ENCODE data around the gene MAG.

MAG gene, protein sequence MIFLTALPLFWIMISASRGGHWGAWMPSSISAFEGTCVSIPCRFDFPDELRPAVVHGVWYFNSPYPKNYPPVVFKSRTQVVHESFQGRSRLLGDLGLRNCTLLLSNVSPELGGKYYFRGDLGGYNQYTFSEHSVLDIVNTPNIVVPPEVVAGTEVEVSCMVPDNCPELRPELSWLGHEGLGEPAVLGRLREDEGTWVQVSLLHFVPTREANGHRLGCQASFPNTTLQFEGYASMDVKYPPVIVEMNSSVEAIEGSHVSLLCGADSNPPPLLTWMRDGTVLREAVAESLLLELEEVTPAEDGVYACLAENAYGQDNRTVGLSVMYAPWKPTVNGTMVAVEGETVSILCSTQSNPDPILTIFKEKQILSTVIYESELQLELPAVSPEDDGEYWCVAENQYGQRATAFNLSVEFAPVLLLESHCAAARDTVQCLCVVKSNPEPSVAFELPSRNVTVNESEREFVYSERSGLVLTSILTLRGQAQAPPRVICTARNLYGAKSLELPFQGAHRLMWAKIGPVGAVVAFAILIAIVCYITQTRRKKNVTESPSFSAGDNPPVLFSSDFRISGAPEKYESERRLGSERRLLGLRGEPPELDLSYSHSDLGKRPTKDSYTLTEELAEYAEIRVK

DNA sequence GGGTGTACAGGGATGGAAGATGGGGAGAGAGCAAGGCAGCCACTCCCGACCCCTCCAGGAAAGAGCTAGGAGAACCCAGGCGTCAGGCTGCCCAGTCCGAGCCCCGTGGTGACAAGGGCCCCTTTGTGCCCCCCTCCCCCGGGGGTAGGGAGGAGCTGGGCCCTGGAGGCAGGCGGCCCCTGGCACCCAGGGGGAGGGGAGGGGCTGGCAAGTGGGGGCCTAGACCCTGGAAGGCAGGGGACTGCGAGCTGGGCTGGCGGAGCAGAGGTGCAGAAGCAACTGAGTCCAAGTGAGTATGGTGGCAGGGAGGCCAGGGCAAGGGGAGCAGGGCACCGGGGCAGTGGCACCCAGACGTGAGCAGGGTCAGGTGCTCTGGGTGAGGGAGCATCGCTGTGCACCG is at the start of gene MAG:
MAG (plus strand) TSS at position 246 of the 400 bp plus-strand sequence. CDS start 3,248 bp downstream, outside the sequence.
- DNase-seq (ENCODE audit: low read depth in 2 of 2): no peak

DNA sequence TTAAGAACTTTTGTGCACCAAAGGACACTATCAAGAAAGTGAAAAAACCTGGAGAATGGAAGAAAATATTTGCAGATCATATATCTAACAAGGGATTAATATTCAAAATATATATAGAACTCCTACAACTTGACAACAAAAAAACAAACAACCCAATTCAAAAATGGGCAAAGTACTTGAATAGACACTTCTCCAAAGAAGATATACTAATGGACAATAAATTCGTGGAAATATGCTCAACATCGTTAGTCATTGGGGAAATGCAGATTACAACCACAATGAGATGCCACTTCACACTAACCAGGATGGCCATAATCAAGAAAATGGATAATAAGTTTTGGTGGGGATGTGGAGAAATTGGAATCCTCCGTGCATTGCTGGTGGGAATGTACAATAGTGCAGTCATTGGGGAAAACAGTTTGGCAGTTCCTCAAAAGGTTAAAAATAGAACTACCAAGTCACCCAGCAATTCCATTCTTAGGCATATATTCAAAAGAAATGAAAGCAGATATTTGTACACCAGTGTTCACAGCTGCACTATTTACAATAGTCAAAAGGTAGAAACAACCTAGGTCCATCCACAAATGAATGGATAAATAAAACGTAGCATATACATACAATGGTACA is 45.4 kb upstream of the MAG start:
- no peak for DNase-seq (ENCODE audit: low read depth in 2 of 2)

DNA sequence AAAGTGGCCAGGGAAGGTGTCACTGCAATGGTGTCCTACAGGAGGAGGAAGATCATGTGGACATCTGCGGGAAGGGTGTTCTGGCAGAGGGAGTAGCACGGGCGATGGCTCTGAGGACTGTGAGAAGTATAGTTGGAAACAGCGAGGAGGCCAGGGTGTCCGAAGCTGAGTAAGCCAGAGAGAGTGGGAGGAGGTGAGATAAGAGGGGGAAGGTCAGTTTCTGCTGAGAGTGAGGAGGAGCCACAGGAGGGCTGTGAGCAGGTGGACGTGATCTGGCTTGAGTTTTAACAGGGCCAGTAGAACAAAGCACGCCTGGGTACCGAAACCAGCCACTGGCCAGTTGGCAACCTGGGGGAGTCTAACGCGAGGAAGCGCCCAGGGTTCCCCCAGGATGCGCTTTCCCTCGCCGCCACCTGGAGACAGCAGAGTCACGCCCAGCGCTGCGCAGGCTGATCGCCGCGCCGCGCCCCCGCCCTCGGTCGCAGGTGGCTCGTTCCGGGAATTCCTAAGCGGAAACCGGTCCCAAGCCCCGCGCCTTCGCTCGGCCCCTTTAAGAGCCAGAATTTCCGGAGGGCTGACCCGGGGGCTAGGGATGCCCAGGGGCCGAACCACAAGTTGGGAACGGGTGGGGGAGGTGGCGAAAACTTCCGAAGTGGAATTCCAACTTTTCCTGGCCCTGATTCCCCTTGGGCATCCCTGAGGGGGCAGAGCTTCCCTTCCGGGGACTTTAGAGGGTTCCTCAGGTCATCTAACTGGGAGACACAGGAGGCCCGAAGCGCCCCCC is 44.2 kb upstream of the MAG start:
- peak; percentile 32 to 58 for DNase-seq (ENCODE audit: low read depth in 2 of 2)

DNA sequence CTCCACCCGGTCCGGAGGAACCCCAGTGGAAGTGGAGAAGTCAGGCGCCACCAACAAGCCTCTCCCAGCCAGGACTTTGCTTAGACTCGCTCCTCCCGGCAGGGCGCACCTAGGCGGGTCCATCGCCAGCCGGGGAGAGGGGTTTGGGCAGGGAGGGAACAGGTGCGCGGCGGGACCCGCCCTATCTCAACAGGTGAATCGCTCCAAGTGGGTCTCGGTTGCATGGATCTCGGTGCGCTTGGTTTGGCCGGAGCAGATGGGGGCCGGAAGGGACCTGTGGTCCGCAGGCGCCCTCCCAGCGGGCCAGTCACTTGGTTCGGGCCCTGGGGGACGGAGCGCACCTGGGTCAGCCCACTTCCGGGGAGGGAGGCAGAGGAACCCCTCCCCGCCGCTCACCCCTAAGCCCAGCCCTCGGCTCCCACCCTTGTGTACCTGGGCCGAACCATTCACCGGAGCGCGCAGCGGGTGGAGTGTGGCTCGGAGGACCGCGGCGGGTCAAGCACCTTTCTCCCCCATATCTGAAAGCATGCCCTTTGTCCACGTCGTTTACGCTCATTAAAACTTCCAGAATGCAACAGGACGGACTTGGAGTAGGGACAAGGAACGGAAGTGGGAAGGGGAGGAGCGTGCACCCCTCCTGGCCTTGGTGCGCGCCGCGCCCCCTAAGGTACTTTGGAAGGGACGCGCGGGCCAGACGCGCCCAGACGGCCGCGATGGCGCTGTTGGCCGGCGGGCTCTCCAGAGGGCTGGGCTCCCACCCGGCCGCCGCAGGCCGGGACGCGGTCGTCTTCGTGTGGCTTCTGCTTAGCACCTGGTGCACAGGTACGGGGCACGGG is 43.4 kb upstream of the MAG start, which contains the start of gene LSR:
LSR (plus strand) TSS at position 693 of the 836 bp plus-strand sequence; CDS start at position 714, 21 bp downstream.
- peak; percentile 48 to 67 for DNase-seq (ENCODE audit: low read depth in 2 of 2)

DNA sequence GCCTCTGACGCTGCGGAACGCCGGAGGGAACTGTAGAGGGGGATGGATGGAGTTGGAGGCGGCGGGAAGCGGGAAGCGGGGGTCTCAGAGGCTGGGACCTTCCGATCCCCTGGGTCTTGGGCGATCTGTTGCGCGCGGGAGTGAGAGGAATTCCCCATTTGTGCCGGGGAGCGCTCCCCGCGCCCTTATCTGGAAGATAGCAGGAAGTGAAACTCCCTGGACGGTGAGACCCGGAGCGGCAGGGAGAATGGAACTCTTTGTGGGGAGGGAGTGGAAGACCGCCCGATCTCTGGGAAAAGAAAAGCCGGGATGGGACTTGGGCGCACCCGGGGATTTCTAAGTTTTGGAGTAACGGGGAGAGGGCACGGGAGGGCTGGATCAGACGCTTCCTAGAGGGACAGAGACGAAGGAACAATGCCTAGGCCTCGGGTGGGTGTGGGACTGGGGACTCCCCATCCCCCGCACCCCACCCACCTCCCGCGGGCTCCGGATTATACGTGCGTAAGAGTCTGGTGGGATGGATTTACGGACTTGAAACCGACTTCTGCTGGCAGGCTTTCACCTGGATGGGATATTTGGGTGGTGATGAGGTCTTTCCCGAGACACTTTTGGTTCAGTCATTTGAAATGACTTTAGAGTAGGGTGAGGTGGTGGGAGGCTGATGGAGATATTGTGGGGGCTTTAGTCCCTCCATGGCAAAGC is 42.7 kb upstream of the MAG start:
- no peak for DNase-seq (ENCODE audit: low read depth in 2 of 2)

DNA sequence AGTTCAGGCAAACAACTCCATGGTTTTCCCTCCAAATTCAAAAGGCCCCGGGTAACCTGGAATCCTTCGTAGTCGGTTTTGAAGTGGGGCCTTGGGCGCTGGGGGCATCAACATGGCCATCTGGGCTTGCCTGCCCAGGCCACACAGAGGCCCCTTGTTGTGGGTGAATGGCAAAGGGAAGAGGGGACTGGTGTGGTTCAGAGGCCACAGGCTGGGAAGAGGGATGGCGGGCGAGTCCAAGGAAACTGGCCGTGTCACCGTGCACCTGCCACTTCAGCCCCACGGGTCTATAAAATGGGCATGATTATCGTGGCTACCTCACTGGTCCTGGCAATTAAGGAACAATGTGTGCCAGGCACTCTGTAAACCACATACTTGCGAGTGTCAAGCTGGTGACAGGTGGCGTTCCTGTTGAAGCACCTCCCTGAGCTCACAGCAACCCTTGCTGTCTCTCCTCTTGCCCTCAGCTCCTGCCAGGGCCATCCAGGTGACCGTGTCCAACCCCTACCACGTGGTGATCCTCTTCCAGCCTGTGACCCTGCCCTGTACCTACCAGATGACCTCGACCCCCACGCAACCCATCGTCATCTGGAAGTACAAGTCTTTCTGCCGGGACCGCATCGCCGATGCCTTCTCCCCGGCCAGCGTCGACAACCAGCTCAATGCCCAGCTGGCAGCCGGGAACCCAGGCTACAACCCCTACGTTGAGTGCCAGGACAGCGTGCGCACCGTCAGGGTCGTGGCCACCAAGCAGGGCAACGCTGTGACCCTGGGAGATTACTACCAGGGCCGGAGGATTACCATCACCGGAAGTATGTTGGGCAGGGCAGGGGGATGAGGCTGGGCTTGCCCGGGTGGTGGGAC is 41.9 kb upstream of the MAG start:
- no peak for DNase-seq (ENCODE audit: low read depth in 2 of 2)

DNA sequence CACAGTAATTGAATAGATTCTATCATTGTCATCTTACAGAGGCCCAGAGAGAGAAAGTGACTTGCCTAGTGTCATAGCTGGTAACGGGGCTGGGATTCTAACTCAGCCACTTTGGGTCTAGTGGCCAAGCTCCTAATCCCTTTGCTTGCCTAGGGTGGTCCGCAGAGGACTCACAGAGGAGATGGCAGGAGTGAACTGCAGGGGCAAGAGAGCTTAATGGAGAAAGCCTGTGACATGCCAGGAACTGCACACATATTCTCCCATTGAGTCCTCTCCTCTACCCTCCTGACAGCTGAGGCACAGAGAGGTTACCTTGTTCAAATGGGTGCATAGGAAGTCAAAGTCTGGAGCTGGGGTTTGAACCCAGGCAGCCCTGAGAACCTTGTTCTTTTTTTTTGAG is 40.5 kb upstream of the MAG start:
- DNase-seq (ENCODE audit: low read depth in 2 of 2): no peak

DNA sequence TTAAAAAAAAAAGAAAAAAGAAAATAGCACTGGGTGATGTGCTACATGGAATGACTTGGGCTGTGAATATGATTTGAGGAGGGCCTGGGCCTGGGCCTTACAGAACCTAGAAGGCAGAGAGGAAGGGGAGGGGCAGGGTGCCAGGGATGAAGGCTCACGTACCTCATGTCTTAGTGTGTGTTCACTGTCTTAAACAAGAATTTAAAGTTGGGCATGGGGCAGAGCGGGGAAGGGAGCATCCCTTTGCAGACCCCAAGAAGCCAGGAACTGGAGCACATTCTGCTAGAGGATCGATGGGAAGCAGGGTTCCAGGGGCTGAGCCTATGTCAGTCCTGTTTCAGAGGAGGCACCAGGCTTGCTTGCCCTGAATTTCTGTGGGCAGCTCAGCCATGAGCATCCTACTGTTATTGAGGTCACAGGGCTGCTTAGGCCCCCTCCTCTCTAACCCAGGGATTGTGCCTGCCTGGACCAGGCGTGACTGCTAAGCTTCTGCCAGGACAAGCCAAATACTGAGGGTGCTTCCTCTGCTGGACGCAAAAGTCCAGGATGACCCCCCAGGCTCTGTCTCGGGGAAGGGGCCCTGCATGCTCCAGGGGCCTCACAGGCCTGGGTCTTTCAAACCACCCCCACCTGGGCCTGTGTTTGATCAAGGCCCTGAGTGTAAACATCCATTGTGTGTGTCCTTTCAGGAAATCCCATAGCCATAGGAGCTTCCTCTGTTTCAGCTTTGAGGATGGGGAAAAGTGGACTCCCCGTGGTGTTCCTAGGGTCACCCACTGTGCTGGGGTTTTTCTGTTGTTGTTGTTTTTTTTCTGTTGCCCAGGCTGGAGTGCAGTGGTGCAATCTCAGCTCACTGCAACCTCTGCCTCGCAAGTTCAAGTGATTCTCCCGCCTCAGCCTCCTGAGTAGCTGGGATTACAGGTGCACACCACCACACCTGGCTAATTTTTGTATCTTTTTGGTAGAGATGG is 38.4 kb upstream of the MAG start:
- DNase-seq (ENCODE audit: low read depth in 2 of 2): no peak

DNA sequence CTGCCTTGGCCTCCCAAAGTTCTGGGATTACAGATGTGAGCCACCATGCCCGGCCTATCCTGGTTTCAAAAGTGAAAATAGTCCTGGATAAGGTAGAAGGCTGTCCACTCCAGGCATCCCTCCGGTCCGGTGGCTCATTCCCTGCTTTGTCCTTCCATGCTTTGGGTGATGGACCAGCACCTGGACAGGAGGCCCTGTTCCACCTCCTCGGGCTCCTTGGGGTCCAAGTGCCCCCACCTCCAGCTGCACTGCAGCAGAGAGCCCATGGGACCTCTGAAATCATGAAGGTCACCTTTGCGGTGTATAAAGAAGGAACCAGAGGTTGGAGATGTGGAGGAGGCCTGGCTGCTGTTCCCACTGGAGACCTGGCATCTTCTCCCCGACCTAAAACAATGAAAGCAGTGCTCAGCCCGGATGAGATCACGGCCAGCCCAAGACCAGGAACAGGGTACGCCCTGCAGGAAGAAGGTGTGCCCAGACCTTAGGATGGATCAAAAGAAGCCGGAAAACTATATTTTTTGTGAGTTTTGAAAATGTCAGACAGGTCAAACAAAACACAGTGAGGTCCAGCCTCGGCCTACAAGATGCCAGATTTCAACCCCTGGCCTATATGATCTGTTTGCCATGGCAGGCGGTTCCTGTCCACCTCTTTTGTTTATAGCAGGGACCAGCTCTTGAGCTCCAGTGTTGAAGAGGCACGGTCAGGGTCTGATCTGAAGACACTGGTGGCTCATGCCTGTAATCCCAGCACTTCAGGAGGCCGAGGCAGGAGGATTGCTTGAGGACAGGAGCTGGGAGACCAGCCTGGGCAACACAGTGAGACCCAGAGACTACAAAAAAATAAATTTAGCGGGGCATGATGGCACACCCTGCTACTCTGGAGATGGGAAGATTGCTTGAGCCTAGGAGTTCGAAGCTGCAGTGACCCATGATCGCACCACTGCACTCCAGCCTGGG is 37.3 kb upstream of the MAG start:
- DNase-seq (ENCODE audit: low read depth in 2 of 2): no peak

DNA sequence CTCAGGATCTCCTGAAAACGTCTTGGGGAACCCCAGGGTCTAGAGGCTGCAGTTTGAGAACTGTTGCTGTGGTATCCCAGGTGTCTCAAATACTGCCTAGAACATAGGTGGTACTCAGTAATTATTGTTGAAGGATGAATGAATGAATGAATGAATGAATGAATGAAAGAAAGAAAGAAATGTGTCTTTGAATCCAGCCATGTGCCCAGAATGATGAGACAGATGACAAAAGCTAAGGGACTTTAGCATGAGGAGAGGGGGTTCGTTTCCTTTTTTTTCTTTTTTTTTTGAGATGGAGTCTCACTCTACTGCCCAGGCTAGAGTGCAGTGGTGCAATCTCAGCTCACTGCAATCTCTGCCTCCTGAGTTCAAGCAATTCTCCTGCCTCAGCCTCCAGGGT is 35.4 kb upstream of the MAG start:
- DNase-seq (ENCODE audit: low read depth in 2 of 2): no peak

DNA sequence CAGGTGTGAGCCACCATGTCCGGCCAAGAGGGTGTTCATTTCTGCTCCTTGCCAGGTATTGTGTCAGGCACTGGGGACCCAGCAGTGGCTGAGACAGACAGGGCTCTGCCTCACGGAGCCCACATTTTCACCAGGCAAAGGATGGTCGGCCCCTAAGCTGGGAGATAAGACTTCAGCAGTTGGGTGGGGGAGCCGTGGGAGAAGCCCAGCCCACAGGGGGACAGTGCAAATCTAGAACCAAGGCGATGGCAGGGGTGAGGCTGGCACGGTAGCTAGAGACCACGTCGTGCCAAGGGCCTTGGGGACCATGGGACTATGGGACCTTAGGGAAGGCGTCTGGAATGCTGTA is 34.9 kb upstream of the MAG start:
- no peak for DNase-seq (ENCODE audit: low read depth in 2 of 2)

DNA sequence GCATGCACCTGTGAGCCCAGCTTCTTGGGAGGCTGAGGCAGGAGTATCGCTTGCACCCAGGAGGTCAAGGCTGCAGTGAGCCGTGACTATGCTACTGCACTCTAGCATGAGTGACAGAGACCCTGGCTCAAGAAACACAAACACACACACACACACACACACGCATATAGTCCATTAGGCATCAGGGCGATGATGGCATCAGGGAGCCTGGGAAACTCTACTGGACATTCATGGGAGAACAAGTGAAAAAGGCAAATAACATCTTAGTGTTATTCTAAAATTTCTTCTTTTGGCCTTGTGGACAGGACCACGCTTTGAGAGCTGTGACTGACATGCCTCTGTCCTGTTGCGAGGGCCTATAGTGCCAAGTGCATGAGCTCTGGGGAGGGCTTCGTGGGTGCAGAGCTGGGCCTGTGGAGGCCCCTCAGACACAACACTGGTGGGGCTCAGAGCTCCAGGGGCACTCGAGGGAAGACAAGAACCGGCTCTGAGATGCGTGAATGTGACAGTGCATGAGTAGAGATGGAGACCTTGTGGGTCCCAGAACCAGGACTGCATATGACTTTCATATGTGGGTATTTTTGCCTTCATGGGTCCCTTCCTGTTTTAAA is 31.2 kb upstream of the MAG start:
- no peak for DNase-seq (ENCODE audit: low read depth in 2 of 2)

DNA sequence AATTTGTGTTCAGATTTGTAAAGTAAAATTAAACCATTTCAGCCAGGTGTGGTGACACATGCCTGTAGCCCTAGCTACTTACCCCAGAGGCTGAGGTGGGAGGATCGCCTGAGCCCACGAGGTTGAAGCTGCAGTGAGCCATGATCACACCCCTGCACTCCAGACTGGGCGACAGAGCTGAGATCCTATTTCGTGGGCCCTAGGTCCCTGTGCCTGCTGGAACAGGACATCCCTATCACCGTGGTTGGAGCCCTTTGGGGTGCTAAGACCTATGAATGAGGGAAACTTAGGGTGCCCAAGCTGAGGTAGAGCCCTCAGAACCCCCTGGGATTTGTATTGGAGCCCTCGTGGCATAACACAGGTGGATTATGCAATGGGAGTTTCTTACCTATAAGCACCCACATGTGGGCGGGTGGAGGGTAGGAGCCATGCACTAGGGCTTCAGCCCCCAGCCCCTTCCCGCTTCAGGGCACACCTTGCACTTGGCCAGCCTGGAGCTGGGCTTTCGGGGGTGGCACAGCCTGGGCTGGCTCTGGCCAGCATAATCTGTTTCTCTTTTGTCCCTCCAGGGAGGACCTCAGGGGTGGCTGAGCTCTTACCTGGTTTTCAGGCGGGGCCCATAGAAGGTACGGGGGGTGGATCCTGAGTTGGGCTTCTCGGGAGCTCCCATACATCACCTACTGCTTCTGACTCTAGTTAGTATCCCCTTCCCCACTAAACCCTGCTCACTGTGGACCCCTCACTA is 30.4 kb upstream of the MAG start:
- DNase-seq (ENCODE audit: low read depth in 2 of 2): no peak

DNA sequence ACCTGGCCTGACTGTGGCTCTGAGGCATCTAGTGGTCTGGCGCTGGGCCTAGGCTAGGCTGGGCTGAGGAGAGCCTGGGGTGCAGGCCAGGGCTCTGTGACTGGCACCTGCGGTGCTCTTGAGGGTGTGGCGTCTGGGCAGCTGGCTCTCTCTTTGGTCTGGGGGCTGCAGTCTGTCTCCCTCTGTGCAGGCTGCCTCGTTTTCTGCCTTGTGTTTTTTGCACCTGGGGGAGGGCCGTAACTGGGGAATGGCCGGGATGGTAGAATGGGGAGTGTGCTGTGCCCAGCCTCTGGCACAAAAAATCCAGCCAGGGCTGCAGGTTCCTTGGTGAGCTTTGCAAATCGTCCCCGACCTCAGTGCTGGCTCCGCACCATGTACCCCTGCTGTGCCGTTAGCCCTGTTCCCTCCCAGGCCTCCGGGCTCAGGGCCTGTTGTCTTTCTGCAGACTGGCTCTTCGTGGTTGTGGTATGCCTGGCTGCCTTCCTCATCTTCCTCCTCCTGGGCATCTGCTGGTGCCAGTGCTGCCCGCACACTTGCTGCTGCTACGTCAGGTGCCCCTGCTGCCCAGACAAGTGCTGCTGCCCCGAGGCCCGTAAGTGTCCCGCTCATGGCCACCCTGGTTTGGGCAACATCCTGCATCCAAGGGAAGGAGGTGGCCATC is 29.7 kb upstream of the MAG start:
- DNase-seq (ENCODE audit: low read depth in 2 of 2): no peak

DNA sequence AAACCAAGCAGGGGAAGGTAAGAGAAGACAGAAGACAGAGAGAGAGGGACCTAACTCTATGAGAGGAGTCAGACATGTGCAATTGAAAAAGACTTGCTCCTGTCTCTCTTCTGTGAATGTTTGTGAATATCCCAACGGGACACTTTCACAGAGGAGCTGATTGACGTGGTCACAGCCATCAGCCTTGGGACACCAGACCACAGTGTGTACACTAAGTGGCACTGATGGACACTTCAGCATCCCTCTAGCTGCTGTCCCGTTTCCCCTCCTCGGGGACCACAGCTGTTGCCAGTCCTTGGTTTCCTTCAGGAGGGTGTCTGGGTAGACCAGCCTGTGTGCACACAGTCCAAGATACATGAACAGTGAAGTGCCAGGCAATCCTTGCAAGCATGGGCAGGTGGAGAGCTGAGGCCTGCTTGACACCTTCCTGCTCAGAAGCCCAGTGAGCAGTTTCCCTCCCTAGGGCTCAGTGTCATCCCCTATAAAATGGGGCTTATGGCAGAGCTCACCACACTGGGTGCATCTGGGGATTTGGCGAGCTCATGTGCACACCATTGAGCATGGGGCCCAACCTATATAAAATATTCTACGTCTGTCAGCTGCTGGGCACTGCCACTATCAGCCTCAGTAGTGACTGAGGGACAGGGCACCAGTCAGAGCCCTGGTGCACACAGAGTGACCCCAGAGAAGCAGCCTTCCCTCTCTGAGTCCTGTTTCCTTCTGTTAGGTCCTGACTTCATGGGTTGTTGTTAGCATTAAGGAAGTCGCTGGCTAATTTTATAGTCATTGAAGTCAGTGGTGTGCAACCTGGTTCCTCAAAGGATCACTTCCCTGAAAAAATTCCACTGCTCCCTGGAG is 27.5 kb upstream of the MAG start:
- no peak for DNase-seq (ENCODE audit: low read depth in 2 of 2)

All from stimulated activated CD8-positive, alpha-beta memory T cell treated with anti-CD3 and anti-CD28 coated beads, Interleukin-2, amount 100 ng/mL, for 48 hours (primary cell).